Muscle layer of colon (tissue), 2 donors: ENCODE results near the gene GIT1.

Experiments
- H3K27ac ChIP-seq: one replicate; pipeline ENCODE4 v1.7.0; 2013; ENCODE audit warnings: low read depth, mild to moderate bottlenecking, low read length, moderate library complexity
- H3K27me3 ChIP-seq, 2 donors: one replicate each; pipeline ENCODE4 v1.7.0; 2013; ENCODE audit warnings: low read length in 2 of 2, mild to moderate bottlenecking in 2 of 2; ENCODE audit not compliant: insufficient read depth in 2 of 2, control insufficient read depth in 1 of 2
- H3K36me3 ChIP-seq: one replicate; pipeline ENCODE4 v1.7.0; 2013; ENCODE audit warnings: mild to moderate bottlenecking, low read length; ENCODE audit not compliant: insufficient read depth
- H3K4me1 ChIP-seq: one replicate; pipeline ENCODE4 v1.7.0; 2013; ENCODE audit warnings: mild to moderate bottlenecking, low read length; ENCODE audit not compliant: insufficient read depth
- H3K4me3 ChIP-seq, 2 donors: one replicate each; pipeline ENCODE4 v1.7.0; 2013; ENCODE audit warnings: low read length in 2 of 2, low read depth in 1 of 2, mild to moderate bottlenecking in 1 of 2, moderate library complexity in 1 of 2
- H3K9ac ChIP-seq: one replicate; pipeline ENCODE4 v1.7.0; 2013; ENCODE audit warnings: low read length
- H3K9me3 ChIP-seq: one replicate; pipeline ENCODE4 v1.7.0; 2013; ENCODE audit warnings: mild to moderate bottlenecking, low read length
- donor health status: abdominal sarcoma.
- donor health status: Adenocarcinoma of cecum.

The GIT1 gene

GRCh38 chr17:29573871-29574731 lies 15.3 kb downstream of the GIT1 start:
- peaks cover 36% of the 10 kb centered on the region for H3K36me3 ChIP-seq
- no peaks in the 10 kb centered on the region for H3K27me3 ChIP-seq
- no peak overlapping the region for H3K4me3 ChIP-seq
- no peak overlapping the region for H3K27ac ChIP-seq
- no peaks in the 10 kb centered on the region for H3K9me3 ChIP-seq
- H3K9ac ChIP-seq, result no peak overlapping the region
- H3K4me1 ChIP-seq, result peaks cover 33% of the 10 kb centered on the region

- H3K4me3 ChIP-seq, result no peak overlapping the region
- no peak overlapping the region for H3K27ac ChIP-seq
- H3K36me3 ChIP-seq, result peaks cover 35% of the 10 kb centered on the region
- peaks cover 35% of the 10 kb centered on the region for H3K4me1 ChIP-seq
- no peaks in the 10 kb centered on the region for H3K27me3 ChIP-seq
- no peak overlapping the region for H3K9ac ChIP-seq
- no peaks in the 10 kb centered on the region for H3K9me3 ChIP-seq
Measured at GRCh38 chr17:29573558-29573869, 15.9 kb downstream of the GIT1 start.

DNA sequence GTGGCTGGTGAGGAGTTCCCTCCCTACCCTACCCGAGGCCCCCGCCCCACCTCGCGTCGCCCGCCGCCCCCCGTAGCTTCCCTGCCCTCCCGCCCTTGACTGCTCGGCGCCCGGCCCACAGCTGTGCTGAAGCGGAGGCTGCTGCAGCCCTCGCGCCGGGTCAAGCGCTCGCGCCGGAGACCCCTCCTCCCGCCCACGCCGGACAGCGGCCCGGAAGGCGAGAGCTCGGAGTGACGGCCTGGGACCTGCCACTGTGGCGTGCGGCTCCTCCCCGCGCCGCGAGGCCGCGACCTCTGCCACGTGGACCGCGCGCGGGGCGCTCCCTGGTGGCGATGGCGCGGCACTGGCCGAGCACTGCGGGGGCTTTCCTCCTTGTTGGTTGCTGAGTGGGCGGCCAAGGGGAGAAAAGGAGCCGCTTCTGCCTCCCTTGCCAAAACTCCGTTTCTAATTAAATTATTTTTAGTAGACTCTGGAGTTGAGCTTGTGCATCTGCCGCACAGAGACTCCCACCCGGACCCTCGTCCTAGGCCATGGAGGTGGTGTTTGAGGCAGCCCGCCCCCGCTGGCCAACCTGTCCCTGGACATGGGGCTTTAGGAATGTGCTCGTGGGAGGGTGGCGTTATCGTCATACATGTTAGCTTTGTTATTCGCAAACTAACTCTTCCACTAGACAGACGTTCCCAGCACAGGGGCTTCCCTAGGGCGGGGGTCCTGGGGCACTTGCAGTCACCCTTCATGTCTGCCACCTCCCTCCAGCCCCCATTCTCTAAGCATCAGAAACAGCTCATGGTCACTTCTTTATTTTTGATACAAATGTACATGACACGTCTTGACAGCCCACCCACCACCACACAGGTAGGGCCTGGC lies 16.5 kb downstream of the GIT1 start:
- H3K4me1 ChIP-seq, result peaks cover 30% of the 10 kb centered on the region
- no peak overlapping the region for H3K9ac ChIP-seq
- no peak overlapping the region for H3K27ac ChIP-seq
- H3K27me3 ChIP-seq, result no peaks in the 10 kb centered on the region
- peaks cover 30% of the 10 kb centered on the region for H3K36me3 ChIP-seq
- no peaks in the 10 kb centered on the region for H3K9me3 ChIP-seq
- peak overlapping the region in 1 of 2 donors; percentile 27 for H3K4me3 ChIP-seq

GRCh38 chr17:29571883-29572681 lies 17.4 kb downstream of the GIT1 start:
- H3K4me3 ChIP-seq, result peak overlapping the region in 1 of 2 donors; percentile 13
- H3K9ac ChIP-seq, result no peak overlapping the region
- H3K9me3 ChIP-seq, result no peaks in the 10 kb centered on the region
- H3K27ac ChIP-seq, result no peak overlapping the region
- no peaks in the 10 kb centered on the region for H3K27me3 ChIP-seq
- H3K4me1 ChIP-seq, result peaks cover 21% of the 10 kb centered on the region
- peaks cover 22% of the 10 kb centered on the region for H3K36me3 ChIP-seq

- Histone ChIP-seq H3K9ac (no peak overlapping the region), H3K36me3 (peaks cover 16% of the 10 kb centered on the region), H3K27me3 (no peaks in the 10 kb centered on the region), H3K4me1 (peaks cover 19% of the 10 kb centered on the region), H3K9me3 (no peaks in the 10 kb centered on the region), H3K4me3 (no peak overlapping the region), H3K27ac (no peak overlapping the region)
Measured at GRCh38 chr17:29571486-29571882, 18.0 kb downstream of the GIT1 start.

GRCh38 chr17:29570521-29570920 lies 18.9 kb downstream of the GIT1 start:
- peaks cover 22% of the 10 kb centered on the region for H3K4me1 ChIP-seq
- no peak overlapping the region for H3K9ac ChIP-seq
- H3K36me3 ChIP-seq, result peaks cover 6% of the 10 kb centered on the region
- H3K4me3 ChIP-seq, result no peak overlapping the region
- H3K27me3 ChIP-seq, result no peaks in the 10 kb centered on the region
- H3K27ac ChIP-seq, result no peak overlapping the region
- H3K9me3 ChIP-seq, result no peaks in the 10 kb centered on the region

GRCh38 chr17:29569245-29569950 lies 20.1 kb downstream of the GIT1 start:
- Histone ChIP-seq H3K9ac (peak overlapping the region; percentile 38), H3K9me3 (no peaks in the 10 kb centered on the region), H3K4me3 (peak overlapping the region; percentile 68 to 73), H3K27ac (peak overlapping the region; percentile 82), H3K4me1 (peaks cover 24% of the 10 kb centered on the region), H3K36me3 (no peaks in the 10 kb centered on the region), H3K27me3 (no peaks in the 10 kb centered on the region)

GRCh38 chr17:29568331-29569244 lies 20.9 kb downstream of the GIT1 start, which contains the start of gene TP53I13:
TSS of gene TP53I13 (plus strand) at chr17:29568701. CDS start at chr17:29568759, 58 bp downstream.
- H3K36me3 ChIP-seq, result no peaks in the 10 kb centered on the region
- H3K27me3 ChIP-seq, result no peaks in the 10 kb centered on the region
- H3K4me1 ChIP-seq, result peaks cover 24% of the 10 kb centered on the region
- no peaks in the 10 kb centered on the region for H3K9me3 ChIP-seq
- peak within 1 kb of the TSS; percentile 38 for H3K9ac ChIP-seq
- peak within 1 kb of the TSS; percentile 68 to 88 for H3K4me3 ChIP-seq
- H3K27ac ChIP-seq, result peak within 1 kb of the TSS; percentile 82

GRCh38 chr17:29567554-29568330 lies 21.7 kb downstream of the GIT1 start:
- H3K9ac ChIP-seq, result peak overlapping the region; percentile 27
- H3K4me1 ChIP-seq, result peaks cover 19% of the 10 kb centered on the region
- peak overlapping the region; percentile 65 to 88 for H3K4me3 ChIP-seq
- H3K36me3 ChIP-seq, result no peaks in the 10 kb centered on the region
- H3K9me3 ChIP-seq, result no peaks in the 10 kb centered on the region
- H3K27me3 ChIP-seq, result no peaks in the 10 kb centered on the region
- peak overlapping the region; percentile 36 for H3K27ac ChIP-seq
